Heart right ventricle (tissue), 16 donors: Measurements from ENCODE around the gene ANKUB1. TPM values are rescaled to one million over a fixed set of nuclear protein-coding genes. Genes with fewer than 3 reads are reported as not detected.
A peak's percentile ranks its signal among the peaks of the same experiment; 100 is the strongest.

Experiments used
- ATAC-seq, 8 donors: fragments of 200-7000 bp; cut with Tn5 transposase; one replicate each; pipeline ENCODE4 v1.9.1; 2020; ENCODE audit warnings: mild to moderate bottlenecking in 8 of 8, moderate library complexity in 8 of 8, moderate number of reproducible peaks in 1 of 8
- DNase-seq, 2 donors: peaks; one replicate each; pipeline ENCODE4 v3.0.0-alpha.2; 2020
- H3K27ac ChIP-seq, 10 donors: fragments of 200-600 bp; sonication (generic) in 2 of 10; one replicate each; pipeline versions ENCODE4 v1.5.0 to v1.8.0; 2020 to 2022; ENCODE audit warnings: mild to moderate bottlenecking in 3 of 10
- H3K27me3 ChIP-seq, 7 donors: fragments of 200-600 bp; one replicate each; pipeline ENCODE4 v1.8.0; 2021 to 2022; ENCODE audit warnings: mild to moderate bottlenecking in 2 of 7
- H3K36me3 ChIP-seq, 9 donors: fragments of 200-600 bp; sonication (generic) in 1 of 9; one replicate each; pipeline versions ENCODE4 v1.5.0 to v1.8.0; 2020 to 2022; ENCODE audit warnings: mild to moderate bottlenecking in 2 of 9
- H3K4me1 ChIP-seq, 9 donors: fragments of 200-600 bp; sonication (generic) in 1 of 9; one replicate each; pipeline versions ENCODE4 v1.5.0 to v1.8.0; 2020 to 2022; ENCODE audit warnings: mild to moderate bottlenecking in 4 of 9
- H3K4me3 ChIP-seq, 10 donors: fragments of 200-600 bp; sonication (generic) in 2 of 10; one replicate each; pipeline versions ENCODE4 v1.5.0 to v1.8.0; 2020 to 2022; ENCODE audit warnings: mild to moderate bottlenecking in 7 of 10, moderate library complexity in 2 of 10
- H3K9me3 ChIP-seq, 11 donors: fragments of 200-600 bp in 10 of 11; sonication (generic) in 2 of 11; one replicate each; pipeline versions ENCODE4 v1.5.0 to v1.8.0; 2013 to 2022; ENCODE audit warnings: mild to moderate bottlenecking in 2 of 11, control low read depth in 1 of 11, moderate library complexity in 1 of 11
- CTCF ChIP-seq, 9 donors: fragments of 200-600 bp; sonication (generic) in 2 of 9; IDR thresholded peaks; one replicate each; pipeline versions ENCODE4 v1.5.0 to v1.8.0; 2021 to 2022; ENCODE audit warnings: antibody characterized with exemption in 9 of 9, mild to moderate bottlenecking in 5 of 9, moderate library complexity in 1 of 9
- WGBS, 2 donors: extraction: QIAGEN DNeasy Blood & Tissue Kit; methylation state at CpG; one replicate each; pipeline ENCODE4 v1.1.7; 2013; ENCODE audit warnings: inconsistent platforms in 1 of 2; 5-methylcytosine and 5-hydroxymethylcytosine counted together
- intact Hi-C, 10 donors: fragments of 100-400 bp; cut with DNase I; formaldehyde crosslinking; loops; one replicate each; pipeline versions ENCODE4 v1.11.1 to v1.14.2; 2022
- polyA plus RNA-seq, 2 donors: library from polyadenylated mRNA; stranded (reverse); fragments of 200-250 nt; gene quantifications; one replicate each; pipeline ENCODE4 v1.2.3, GENCODE V29; 2013
- total RNA-seq, 10 donors: library from RNA; stranded (reverse); fragmentation: NEBNext Ultra II Directional in 3 of 10; extraction: Animal tissue kit (Norgen Biotek cat#: 25700) in 3 of 10; gene quantifications; one replicate each; pipeline versions ENCODE4 v1.2.1 to v1.2.4, GENCODE V29; 2021 to 2023
- donor health status: Arrhythmogenic right ventricular cardiomyopathy.
- donor health status: ischemic (EF 13 %, LVEDD 7.1; RV severe dilation, severe dysfunction).
- donor health status: healthy with polysubstance abuse.
- donor health status: DM: no; HTN: yes; CAD: no.
- donor health status: DM: no; HTN: no; CAD: no.
- donor health status: ischemic (EF 25% LVEDD 6.9; RV normal size, moderate dysfunction).
- donor health status: ischemic (EF 25% LVEDD 5.7; RV mildly dilated, moderate dysfunction).
- donor health status: healthy.
- donor health status: DM: yes; HTN: yes; CAD: no.
- donor health status: Ischemic cardiomyopathy.
- donor health status: ischemic (EF 35%, LVEDD 5.7; RV mildly dilated, moderate dysfunction).
- donor health status: nonischemic (EF 11% LVEDD 7.7; RV severe dilation, severe dysfunction).
- donor health status: DM: yes; HTN: yes; CAD: no.
- donor health status: PGD.
- donor health status: ischemic (EF 29% LVEDD 5.4; RV normal size, mild dysfunction).
- donor health status: nonischemic (EF 23%, LVEDD 6.1; RV moderate dilation, normal function).

ANKUB1 gene
- total and polyA plus RNA-seq, 12 donors: not detected

DNA sequence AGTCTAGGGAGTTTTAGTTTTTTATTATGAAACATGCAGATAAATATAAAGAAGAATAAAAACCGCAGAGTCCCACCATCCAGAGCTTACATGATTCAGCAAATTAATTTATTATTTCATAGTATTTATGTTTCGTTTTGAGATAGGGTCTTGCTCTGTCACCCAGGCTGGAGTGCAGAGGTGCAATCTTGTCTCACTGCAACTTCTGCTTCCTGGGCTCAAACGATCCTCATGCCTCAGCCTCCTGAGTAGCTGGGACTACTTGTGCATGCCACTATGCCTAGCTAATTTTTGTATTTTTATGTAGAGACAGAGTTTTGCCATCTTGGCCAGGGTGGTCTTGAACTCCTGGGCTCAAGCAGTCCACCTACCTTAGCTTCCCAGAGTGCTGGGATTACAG lies 34.3 kb upstream of the ANKUB1 start:
- DNase-seq (no peak), ATAC-seq (no peak)
- Histone ChIP-seq H3K4me1 (peaks cover 0 to 35% (median 15%) of the 10 kb centered on the region in 9 donors), H3K4me3 (no peak overlapping the region), H3K27ac (no peak overlapping the region), H3K36me3 (no peaks in the 10 kb centered on the region), H3K27me3 (no peaks in the 10 kb centered on the region), H3K9me3 (peaks cover 0 to 27% (median 11%) of the 10 kb centered on the region in 11 donors)
- 83 to 87% methylated on average over 3 of the region's 3 CpGs for WGBS, 2 donors
- intact Hi-C loops: no loop called here
- no peak for TF ChIP-seq CTCF (IDR thresholded peaks at IDR 0.05)

DNA sequence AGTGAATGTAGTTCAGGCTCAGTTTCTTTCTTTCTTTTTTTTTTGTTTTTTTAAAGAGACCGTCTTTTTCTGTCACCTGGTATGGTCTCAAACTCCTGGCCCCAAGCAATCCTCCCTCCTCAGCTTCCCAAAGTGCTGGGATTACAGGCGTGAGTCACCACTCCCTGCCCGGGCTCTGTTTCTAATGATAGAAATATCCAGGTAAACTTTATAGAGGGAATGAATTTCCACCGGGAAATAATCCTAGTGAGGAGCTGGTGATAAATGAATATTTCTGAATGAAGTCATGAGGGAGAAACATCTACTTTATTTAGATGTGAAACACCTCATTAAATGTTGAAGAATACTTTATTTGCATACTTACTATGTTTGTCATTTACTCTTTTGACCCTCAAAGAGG lies 27.8 kb upstream of the ANKUB1 start:
- TF ChIP-seq CTCF (IDR thresholded peaks at IDR 0.05): no peak
- Histone ChIP-seq H3K27me3 (no peaks in the 10 kb centered on the region), H3K27ac (no peak overlapping the region), H3K9me3 (peaks cover 0 to 16% (median 0%) of the 10 kb centered on the region in 11 donors), H3K4me3 (no peak overlapping the region), H3K36me3 (no peaks in the 10 kb centered on the region), H3K4me1 (peaks cover 0 to 54% (median 29%) of the 10 kb centered on the region in 9 donors)
- intact Hi-C loops: no loop called here
- DNase-seq: no peak
- 79 to 80% methylated on average over 4 of the region's 4 CpGs for WGBS, 2 donors
- no peak for ATAC-seq

DNA sequence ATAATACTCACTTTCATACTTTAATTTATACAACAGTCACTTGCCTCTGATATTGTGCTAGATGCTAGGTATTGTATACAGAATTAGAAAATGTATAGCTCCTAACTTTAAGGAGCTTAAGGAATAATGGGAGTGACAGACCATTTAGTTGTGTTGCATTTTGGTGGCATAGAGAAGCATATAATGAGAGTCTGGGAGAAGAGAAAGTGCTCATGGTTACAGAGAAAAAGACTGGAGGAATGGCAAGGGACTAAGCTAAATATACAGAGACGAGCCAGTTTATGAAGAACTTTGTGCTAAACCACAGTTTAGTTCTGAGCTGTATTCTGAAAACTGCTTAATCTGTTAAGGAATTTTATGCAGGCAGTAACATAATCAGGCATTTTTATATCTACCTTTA lies 27.1 kb upstream of the ANKUB1 start:
- intact Hi-C loops: no loop called here
- peaks cover 0 to 56% (median 35%) of the 10 kb centered on the region in 9 donors for H3K4me1 ChIP-seq
- H3K27me3 ChIP-seq: no peaks in the 10 kb centered on the region
- no peak overlapping the region for H3K4me3 ChIP-seq
- no peaks in the 10 kb centered on the region for H3K36me3 ChIP-seq
- no peak for TF ChIP-seq CTCF (IDR thresholded peaks at IDR 0.05)
- ATAC-seq (no peak), DNase-seq (no peak)
- WGBS, 2 donors: 82 to 93% methylated on average over 1 of the region's 1 CpG
- no peak overlapping the region for H3K27ac ChIP-seq
- peaks cover 0 to 14% (median 0%) of the 10 kb centered on the region in 11 donors for H3K9me3 ChIP-seq

DNA sequence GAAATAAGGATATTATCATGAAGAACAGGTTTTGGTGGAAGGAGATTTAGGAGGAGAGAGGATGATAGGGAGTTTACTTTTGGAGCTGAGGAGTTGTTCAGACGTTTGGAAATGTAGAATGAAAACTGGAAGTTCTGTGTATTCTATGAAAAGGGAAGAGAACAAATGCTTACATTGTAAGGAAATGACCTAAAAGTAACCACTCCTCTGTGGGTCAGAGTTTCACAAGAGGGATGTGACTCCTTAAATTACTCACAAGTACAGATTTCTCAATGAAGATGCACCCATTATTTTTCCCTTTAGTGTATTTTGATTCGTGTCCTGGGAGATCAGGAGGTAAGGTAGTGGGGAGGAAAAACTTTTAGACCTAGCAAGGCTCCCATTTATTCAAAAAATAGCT lies 24.6 kb upstream of the ANKUB1 start:
- ATAC-seq (no peak), DNase-seq (no peak)
- 58 to 59% methylated on average over 2 of the region's 2 CpGs for WGBS, 2 donors
- peaks cover 0 to 7% (median 0%) of the 10 kb centered on the region in 11 donors for H3K9me3 ChIP-seq
- H3K36me3 ChIP-seq: no peaks in the 10 kb centered on the region
- H3K4me3 ChIP-seq: peak overlapping the region in 1 of 10 donors; percentile 77
- peaks cover 0 to 66% (median 46%) of the 10 kb centered on the region in 9 donors for H3K4me1 ChIP-seq
- no peaks in the 10 kb centered on the region for H3K27me3 ChIP-seq
- intact Hi-C loops: no loop called here
- H3K27ac ChIP-seq: peak overlapping the region in 5 of 10 donors; percentile 16 to 99 (median 34)
- no peak for TF ChIP-seq CTCF (IDR thresholded peaks at IDR 0.05)
